ENCODE results near the gene BACH2. TPM values are rescaled to one million over a fixed set of nuclear protein-coding genes. Genes with fewer than 3 reads are reported as not detected.

Gene BACH2
- total RNA-seq, 1 donor from 2014 or later, result 7.8 TPM

DNA sequence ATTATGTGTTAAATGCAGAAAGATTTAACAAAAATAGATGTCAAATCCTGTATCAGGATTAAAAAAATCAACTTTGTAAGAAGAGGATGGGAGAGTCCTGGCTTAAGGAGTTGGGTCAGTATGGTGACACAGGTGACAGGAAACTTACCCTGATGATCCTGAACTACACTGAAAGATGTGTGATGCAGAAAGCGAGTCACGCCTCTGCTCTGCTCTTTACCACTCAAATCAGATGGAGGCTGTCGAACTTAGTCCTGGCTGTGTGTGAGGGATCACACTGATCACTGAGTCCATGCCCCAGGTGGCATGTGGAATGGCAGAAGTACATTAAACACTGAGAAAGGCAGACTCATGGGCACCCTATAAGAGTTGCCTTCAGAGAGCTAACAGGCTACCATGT is 309.5 kb downstream of the BACH2 start:
- peak overlapping the region; percentile 49 for H3K4me3 Mint-ChIP-seq (ENCODE audit: unreplicated experiment)
- peak overlapping the region; percentile 98 for H3K27ac Mint-ChIP-seq (ENCODE audit: unreplicated experiment)
- peaks cover 72% of the 10 kb centered on the region for H3K4me1 Mint-ChIP-seq (ENCODE audit: low read depth)

DNA sequence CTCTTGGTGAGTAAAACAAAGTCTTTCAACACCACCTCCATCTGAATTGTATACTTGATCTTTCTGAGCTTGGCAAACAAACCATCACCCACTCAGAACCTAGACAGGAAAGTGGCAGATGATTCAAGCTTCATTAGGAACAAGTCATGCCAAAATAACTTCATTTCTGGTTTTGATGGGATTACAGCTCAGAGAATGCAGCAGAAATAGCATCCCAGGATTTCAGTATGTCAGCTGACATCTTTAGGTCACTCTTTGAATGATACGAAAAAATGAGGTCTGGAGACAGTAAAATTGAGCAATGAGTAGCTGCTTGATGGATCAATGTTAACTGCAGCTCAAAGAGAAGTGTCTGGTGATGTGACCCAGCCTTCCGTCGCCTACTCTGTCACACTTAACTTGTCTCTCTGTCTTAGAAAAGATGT is 310.0 kb downstream of the BACH2 start:
- Mint-ChIP-seq H3K9me3 (ENCODE audit: low read depth) (no peaks in the 10 kb centered on the region), H3K4me3 (ENCODE audit: unreplicated experiment) (peak overlapping the region; percentile 49), H3K27me3 (ENCODE audit: low read depth) (no peaks in the 10 kb centered on the region), H3K27ac (ENCODE audit: unreplicated experiment) (peak overlapping the region; percentile 98), H3K4me1 (ENCODE audit: low read depth) (peaks cover 68% of the 10 kb centered on the region), H3K36me3 (ENCODE audit: low read depth) (no peaks in the 10 kb centered on the region)
- TF ChIP-seq, protein P1, sequence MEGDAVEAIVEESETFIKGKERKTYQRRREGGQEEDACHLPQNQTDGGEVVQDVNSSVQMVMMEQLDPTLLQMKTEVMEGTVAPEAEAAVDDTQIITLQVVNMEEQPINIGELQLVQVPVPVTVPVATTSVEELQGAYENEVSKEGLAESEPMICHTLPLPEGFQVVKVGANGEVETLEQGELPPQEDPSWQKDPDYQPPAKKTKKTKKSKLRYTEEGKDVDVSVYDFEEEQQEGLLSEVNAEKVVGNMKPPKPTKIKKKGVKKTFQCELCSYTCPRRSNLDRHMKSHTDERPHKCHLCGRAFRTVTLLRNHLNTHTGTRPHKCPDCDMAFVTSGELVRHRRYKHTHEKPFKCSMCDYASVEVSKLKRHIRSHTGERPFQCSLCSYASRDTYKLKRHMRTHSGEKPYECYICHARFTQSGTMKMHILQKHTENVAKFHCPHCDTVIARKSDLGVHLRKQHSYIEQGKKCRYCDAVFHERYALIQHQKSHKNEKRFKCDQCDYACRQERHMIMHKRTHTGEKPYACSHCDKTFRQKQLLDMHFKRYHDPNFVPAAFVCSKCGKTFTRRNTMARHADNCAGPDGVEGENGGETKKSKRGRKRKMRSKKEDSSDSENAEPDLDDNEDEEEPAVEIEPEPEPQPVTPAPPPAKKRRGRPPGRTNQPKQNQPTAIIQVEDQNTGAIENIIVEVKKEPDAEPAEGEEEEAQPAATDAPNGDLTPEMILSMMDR (IDR thresholded peaks at IDR 0.05), result no peak
- no peak for DNase-seq (ENCODE audit: low spot score)

More for the DNA sequence above, 309.5 kb downstream of the BACH2 start:
- H3K36me3 Mint-ChIP-seq (ENCODE audit: low read depth), result no peaks in the 10 kb centered on the region
- TF ChIP-seq, protein P1 (IDR thresholded peaks at IDR 0.05), result no peak
- H3K9me3 Mint-ChIP-seq (ENCODE audit: low read depth), result no peaks in the 10 kb centered on the region
- no peaks in the 10 kb centered on the region for H3K27me3 Mint-ChIP-seq (ENCODE audit: low read depth)
- no peak for DNase-seq (ENCODE audit: low spot score)

DNA sequence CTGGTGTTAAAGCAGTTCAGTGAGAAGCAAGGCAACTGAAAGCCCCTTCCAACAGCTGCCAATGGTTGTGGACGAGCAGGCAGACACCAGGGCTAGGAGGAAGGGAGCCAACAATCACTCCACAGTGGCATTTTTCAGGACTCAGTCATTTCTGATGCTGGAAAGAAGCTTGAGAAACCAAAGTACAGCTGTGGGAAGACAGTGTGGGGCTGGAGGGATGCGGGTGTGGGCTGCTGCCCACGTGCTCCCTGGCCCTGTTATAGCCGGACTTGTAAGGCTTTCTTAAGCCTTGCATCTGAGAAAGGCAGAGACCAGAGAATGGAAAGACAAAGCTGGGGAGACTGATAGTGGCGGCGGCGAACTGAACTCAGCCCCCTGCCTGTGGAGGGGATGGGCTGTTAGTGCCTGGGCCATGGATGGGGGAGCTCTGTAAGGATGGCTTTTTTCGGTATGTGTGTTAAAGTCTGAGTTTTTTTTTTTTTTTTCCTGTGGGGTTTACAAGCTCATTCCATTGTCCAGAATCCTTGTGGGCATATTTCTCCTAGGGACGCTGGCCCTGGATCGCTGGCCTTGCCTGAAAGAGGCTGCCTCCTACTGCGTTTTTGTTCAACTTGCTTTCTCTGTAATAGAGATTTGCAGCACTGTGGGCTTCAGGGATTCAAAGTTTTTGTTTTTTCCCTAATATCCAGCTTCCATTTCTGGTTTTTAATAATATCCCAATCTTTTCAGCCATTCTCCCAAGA is 310.7 kb downstream of the BACH2 start:
- Mint-ChIP-seq H3K4me1 (ENCODE audit: low read depth) (peaks cover 62% of the 10 kb centered on the region), H3K27me3 (ENCODE audit: low read depth) (no peaks in the 10 kb centered on the region), H3K9me3 (ENCODE audit: low read depth) (no peaks in the 10 kb centered on the region), H3K4me3 (ENCODE audit: unreplicated experiment) (peak overlapping the region; percentile 73), H3K27ac (ENCODE audit: unreplicated experiment) (peak overlapping the region; percentile 98), H3K36me3 (ENCODE audit: low read depth) (no peaks in the 10 kb centered on the region)
- no peak for DNase-seq (ENCODE audit: low spot score)
- TF ChIP-seq, protein P1 (IDR thresholded peaks at IDR 0.05), result peak; percentile 20

DNA sequence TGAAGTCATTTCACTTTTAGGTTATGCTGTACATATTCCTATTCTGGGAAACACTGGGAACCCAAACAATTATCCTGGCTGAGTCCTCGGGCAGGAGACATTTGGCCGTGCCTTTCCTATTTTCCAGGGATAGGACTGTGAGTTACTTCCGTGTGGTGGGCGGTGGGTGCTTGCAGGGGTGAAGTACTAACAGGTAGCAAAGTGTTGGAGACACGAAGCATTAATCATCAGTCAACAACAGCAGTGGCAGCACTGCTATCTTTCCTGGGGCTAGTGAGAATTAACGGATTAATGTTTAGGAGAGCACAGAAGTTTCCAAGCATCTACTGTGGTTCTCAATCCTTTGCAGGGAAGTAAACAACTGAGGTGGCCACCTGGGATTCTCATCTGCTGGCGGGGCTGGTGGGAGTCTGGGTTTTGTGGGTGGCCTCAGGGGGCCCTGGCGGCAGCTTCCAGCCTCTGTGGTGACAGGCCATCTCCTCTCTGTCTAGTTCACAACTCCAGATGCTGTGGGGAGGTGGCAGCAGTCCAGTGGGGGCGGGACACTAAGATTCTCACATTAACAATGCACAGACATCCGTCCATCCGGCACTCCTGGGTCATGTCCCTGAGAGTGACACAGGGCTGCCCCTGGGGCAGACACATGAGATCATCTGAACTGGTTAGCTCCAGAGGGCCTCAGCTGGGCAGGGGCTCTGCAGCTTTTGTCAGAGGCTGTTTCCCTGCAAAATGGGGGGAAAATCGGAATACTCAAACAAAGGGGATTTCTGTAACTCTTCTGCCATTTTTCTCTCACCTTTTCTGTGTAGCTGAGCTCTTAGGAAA is 311.5 kb downstream of the BACH2 start:
- Mint-ChIP-seq H3K9me3 (ENCODE audit: low read depth) (no peaks in the 10 kb centered on the region), H3K27ac (ENCODE audit: unreplicated experiment) (peak overlapping the region; percentile 98), H3K27me3 (ENCODE audit: low read depth) (no peaks in the 10 kb centered on the region), H3K4me3 (ENCODE audit: unreplicated experiment) (peak overlapping the region; percentile 73), H3K36me3 (ENCODE audit: low read depth) (no peaks in the 10 kb centered on the region), H3K4me1 (ENCODE audit: low read depth) (peaks cover 54% of the 10 kb centered on the region)
- no peak for DNase-seq (ENCODE audit: low spot score)
- TF ChIP-seq, protein P1 (IDR thresholded peaks at IDR 0.05), result no peak

DNA sequence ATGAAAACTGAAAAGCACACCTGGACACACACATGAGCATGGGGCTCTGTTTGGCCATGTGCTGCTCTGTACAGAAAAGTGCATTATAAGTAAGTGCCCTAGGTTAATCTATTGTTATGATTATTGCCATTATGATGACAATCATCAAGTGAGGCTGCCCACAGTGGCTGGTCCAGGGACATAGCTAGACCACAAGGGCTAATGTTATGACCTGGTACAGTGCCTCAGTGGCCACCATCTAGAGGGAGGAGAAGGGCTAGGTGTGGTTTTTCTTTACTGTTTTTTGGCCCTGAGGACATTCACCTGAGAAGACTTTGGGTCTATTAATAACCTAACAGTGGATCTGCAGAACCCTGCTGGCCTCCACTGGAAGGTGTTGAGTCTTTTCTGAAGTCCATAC is 316.3 kb downstream of the BACH2 start:
- no peak for DNase-seq (ENCODE audit: low spot score)
- Mint-ChIP-seq H3K27me3 (ENCODE audit: low read depth) (no peaks in the 10 kb centered on the region), H3K4me3 (ENCODE audit: unreplicated experiment) (no peak overlapping the region), H3K27ac (ENCODE audit: unreplicated experiment) (no peak overlapping the region), H3K4me1 (ENCODE audit: low read depth) (peaks cover 24% of the 10 kb centered on the region), H3K36me3 (ENCODE audit: low read depth) (no peaks in the 10 kb centered on the region), H3K9me3 (ENCODE audit: low read depth) (no peaks in the 10 kb centered on the region)
- TF ChIP-seq, protein P1 (IDR thresholded peaks at IDR 0.05), result no peak

All from chondrocyte (in vitro differentiated cells).